Endometrial microvascular endothelial cells (primary cell): ENCODE measurements around the gene FAM222B. TPM values are rescaled to one million over a fixed set of nuclear protein-coding genes. Genes with fewer than 3 reads are reported as not detected.
"Not testable (repeated sequence)": the region's sequence is repeated elsewhere in the genome, so short reads cannot be mapped to it uniquely, and the experiment has no call there.

ENCODE experiments used
- in situ Hi-C: cut with HindIII; loops from 2 replicates; pipeline ENCODE4 v1.10.0; 2017; ENCODE audit warnings: low sequenced_read_pairs, low pct_unique_long_range_greater_than_20kb; ENCODE audit errors: inconsistent ontology term
- total RNA-seq: library from RNA; depleted of rRNA; stranded (reverse); fragments of >200 nt; gene quantifications from one replicate; pipeline ENCODE4 v1.2.3, GENCODE V29; 2015; ENCODE audit errors: inconsistent ontology term

The FAM222B gene
- total RNA-seq, 1 donor from 2014 or later = 23.0 TPM

DNA sequence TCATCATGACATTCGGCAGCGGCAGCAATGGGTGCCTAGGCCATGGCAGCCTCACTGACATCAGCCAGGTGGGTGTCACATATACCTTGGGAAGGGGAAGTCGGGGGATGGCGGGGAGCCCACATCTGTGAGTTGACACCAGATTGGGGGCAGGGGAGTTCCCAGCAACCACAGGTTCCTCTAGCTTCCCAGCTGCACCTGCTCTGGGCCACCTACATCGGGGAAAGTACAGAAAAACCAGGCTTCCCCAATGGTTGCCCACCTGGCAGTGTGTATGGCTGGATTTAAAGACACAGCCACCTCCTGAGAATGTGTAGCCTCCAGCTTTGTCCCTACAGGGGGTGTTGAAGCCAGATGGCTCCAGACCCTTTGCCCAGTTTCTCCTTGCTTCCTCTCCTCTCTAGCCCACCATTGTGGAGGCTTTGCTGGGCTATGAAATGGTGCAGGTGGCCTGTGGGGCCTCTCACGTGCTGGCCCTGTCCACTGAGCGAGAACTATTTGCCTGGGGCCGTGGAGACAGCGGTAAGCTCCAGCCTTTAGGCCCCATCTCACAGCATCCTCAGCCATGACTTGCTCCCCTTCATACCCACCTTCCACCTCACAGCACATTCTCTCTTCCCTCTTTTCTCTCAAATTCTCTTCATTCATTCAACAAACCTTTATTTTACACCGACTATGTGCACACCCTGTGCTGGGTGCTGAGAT lies 103.8 kb downstream of the FAM222B start:
- in situ Hi-C loops = no loop called here

GRCh38 chr17:28737770-28738679 lies 104.6 kb downstream of the FAM222B start:
- in situ Hi-C loops = no loop called here

- in situ Hi-C loops = no loop called here
These were observed 105.3 kb downstream of the FAM222B start for GRCh38 chr17:28737316-28737715.

GRCh38 chr17:28735913-28736769 lies 106.4 kb downstream of the FAM222B start:
- in situ Hi-C loops = not testable (repeated sequence)

DNA sequence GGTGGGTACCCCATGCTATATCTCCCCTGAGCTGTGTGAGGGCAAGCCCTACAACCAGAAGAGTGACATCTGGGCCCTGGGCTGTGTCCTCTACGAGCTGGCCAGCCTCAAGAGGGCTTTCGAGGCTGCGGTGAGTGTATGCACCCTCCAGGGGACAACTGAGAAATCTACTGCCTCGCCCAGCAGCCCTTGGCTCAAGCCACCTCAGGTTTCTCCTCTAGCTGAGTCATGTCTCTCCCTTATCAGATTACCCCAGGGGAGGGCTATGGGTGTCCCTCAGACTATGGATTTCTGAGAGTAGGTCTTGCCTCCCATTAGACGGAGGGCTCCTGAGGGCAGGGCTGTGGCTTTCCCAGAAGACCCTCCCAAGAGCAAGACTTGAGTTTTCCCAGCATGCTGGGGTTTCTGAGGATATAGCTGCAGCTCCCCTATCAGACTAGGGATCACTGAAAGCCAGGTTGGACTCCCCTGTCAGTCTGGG lies 107.3 kb downstream of the FAM222B start:
- in situ Hi-C loops = no loop called here

DNA sequence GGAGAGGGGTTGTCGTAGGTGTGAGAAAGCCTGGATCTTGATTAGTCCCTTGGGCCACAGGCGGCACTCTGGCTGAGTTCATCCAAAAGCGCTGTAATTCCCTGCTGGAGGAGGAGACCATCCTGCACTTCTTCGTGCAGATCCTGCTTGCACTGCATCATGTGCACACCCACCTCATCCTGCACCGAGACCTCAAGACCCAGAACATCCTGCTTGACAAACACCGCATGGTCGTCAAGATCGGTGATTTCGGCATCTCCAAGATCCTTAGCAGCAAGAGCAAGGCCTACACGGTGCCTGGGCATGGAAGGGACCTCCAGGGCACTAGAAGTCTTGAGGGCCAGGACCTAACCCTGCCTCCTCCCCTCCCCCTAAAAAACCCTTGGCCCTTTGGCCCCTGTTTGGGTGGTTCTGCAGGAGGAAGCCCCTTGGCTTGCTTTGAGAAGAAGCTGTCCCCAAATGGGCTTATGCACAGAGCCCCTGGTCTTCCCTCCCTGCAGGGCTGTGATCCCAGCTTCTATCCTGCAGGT lies 107.8 kb downstream of the FAM222B start:
- in situ Hi-C loops = no loop called here

DNA sequence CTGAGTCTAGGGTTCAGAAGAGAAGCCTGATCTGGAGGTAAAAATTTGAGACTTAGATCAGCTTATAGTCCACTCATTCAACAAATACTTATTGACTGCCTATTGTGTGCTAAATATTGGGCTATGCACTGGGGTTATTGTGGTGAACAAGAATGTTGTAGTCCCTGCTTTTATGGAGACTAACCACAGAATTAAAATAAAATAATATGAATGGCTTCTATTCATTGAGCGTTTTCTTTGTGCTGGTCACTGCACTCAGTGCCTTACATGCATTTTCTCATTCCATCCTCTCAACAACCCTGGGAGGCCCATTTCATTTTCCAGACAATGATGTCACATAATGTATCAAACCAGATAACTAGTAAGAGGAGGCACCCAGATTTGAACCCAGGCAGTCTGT lies 109.2 kb downstream of the FAM222B start:
- in situ Hi-C loops = no loop called here

- in situ Hi-C loops = no loop called here
These were observed 112.7 kb downstream of the FAM222B start for GRCh38 chr17:28729950-28730330.

DNA sequence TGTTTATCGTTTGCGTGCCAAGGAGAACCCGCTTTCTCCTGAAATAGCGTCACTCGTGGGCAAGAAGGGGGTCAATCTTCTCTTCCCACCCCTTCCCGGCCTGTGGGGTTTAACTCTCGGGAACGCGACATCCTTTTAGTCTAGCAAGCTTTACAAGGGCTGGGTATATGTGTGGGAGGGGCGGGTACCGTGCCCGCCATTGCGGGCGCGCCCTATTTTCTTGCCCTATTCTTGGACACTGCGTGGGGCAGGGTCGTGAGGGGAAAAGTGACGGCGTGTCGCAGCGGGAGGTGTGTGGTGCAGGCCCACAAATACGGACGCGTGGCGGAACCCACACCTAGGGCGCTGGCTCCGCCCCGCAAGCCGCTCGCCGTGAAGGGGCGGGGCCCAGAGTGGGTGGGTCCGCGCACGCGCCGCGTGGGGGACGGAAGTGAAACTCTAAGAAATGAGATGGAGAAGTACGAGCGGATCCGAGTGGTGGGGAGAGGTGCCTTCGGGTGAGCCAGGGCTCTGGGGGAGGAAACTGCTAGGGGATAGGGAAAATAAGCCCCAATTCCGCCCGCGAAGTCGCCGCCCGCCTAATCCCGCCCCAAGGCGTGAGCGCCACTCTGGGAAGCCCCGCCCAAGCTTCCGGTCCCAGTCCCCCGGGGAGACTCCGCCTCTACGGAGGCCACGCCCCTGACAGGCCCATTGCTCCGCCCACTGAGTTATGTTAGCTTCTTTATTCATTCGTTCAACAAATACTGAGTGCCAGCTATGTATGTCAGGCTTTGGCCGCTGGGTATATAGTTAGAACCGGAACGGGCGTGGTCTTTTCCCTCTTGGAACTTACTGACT lies 114.0 kb downstream of the FAM222B start, which contains the start of gene NEK8:
Gene NEK8, plus strand, starts transcription at position 425 of the 837 bp plus-strand sequence. Its CDS starts 26 bp downstream, at position 451.
- in situ Hi-C loops = no loop called here

GRCh38 chr17:28726627-28727491 lies 115.7 kb downstream of the FAM222B start:
- in situ Hi-C loops = no loop called here

GRCh38 chr17:28726226-28726626 lies 116.4 kb downstream of the FAM222B start, which contains the start of gene TLCD1:
Gene TLCD1 (minus strand): TSS chr17:28726233. CDS start chr17:28726097, 136 bp downstream.
- in situ Hi-C loops = no loop called here

DNA sequence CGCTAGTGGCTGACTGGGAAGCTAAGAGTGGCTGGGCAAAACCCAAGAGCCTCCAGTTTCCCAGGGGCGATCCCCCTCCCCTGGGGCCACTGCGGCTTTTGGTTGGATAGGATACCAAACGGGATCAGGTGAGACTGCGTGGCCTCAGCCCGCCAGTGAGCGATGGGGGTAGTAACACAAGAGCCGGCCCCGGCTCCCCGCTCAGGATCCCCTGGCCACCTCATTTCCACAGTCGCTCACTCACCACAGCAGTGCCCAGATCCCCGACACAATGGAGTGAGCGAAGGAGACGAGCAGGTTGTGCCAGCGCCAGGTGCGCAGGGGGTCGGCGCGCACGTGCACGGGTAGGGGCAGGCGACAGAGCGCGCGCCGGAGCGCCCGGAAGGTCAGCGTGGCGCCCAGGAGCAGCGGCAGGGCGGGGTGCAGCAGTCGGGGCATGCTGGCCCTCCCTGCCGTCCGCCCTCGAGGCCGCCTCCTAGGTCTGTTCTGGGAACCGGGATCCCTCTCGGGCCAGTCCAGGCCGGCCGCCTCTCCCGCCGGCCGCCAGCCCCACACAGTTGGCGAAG lies 116.8 kb downstream of the FAM222B start:
- in situ Hi-C loops = no loop called here

DNA sequence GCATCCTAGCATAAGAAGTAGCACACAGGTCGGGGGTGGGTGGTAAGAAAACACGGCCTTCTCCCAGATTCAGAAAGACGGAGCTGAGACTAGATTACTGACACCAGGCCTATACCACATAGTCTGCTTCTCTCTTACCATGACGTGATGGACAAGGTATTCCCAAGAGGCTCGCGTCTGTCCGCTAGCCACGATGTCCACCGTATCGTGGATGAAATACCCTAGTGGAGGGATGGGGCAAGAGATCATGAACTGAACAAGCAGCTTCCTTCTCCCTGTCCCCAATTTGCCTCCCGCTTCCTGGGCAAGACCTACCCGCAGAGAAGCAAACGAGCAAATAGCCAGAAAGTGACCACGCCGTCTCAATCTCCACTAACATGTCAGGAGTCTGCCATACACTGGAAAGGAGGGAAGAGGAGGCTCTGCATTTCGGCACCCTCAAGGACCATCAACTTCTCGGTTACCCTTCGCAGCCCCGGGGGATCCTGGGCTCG lies 117.4 kb downstream of the FAM222B start:
- in situ Hi-C loops = no loop called here

DNA sequence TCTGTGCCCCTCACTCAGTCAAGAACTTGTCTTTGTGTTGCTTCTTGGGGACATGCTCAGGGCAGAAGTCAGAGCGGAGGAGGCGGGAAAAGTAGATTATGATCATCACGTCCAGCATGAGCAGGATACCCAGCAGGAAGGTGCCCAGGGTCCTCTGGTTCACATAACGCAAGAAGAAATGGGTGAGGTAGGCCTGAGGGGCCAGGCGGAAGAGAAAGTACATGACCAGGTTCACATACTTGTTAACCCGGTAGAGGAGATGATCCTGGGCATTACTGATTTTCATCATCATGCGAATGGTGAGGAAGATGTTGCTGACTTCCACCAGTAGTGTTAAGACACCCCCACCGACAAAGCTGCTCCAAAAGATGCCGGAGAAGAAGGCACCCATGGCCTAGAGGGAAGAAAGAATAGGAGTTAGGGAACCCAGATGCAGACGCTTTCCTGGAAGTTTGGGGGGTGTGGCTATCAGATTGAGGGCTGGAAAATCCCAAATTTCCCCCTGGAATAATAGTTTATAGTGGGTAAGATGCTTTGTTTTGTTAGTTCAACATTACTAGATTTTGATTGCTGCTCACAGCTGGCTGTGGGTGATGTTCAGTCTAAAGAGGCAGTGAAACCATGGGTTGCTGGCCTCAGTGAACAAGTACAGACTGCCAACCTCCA lies 118.0 kb downstream of the FAM222B start:
- in situ Hi-C loops = no loop called here

GRCh38 chr17:28723836-28724499 lies 118.6 kb downstream of the FAM222B start:
- in situ Hi-C loops = not testable (repeated sequence)
